Kidney (tissue), 14 donors: Measurements from ENCODE around the gene CNPY1. TPM values are rescaled to one million over a fixed set of nuclear protein-coding genes. Genes with fewer than 3 reads are reported as not detected.

ENCODE experiments used
- DNase-seq, 5 donors: peaks; one replicate each; pipeline ENCODE4 v3.0.0-alpha.2; 2013 to 2020
- FAIRE-seq: peaks from 2 replicates; lab custom pipeline; 2012; peaks lifted over from hg19 to GRCh38; lab: Jason Lieb, UNC
- H3K27ac ChIP-seq, 2 donors: one replicate each; pipeline ENCODE4 v1.7.0; 2013; ENCODE audit warnings: low read depth in 2 of 2, low read length in 2 of 2, inconsistent platforms in 1 of 2
- H3K27me3 ChIP-seq: one replicate; pipeline ENCODE4 v1.7.1; 2013; ENCODE audit warnings: low read length, inconsistent platforms; ENCODE audit not compliant: control insufficient read depth, insufficient read depth
- H3K36me3 ChIP-seq, 3 donors: one replicate each; pipeline versions ENCODE4 v1.7.0 to v1.7.1; 2013; ENCODE audit warnings: low read length in 3 of 3, control low read depth in 1 of 3, inconsistent platforms in 1 of 3; ENCODE audit not compliant: insufficient read depth in 3 of 3, control insufficient read depth in 2 of 3
- H3K4me1 ChIP-seq, 3 donors: one replicate each; pipeline versions ENCODE4 v1.7.0 to v1.7.1; 2013; ENCODE audit warnings: low read length in 3 of 3, inconsistent platforms in 1 of 3, low read depth in 1 of 3; ENCODE audit not compliant: control insufficient read depth in 2 of 3, insufficient read depth in 2 of 3
- H3K4me3 ChIP-seq, 3 donors: one replicate each; pipeline versions ENCODE4 v1.7.0 to v1.8.1; 2013; ENCODE audit warnings: low read length in 3 of 3, control low read depth in 1 of 3, inconsistent platforms in 1 of 3
- H3K9ac ChIP-seq, 3 donors: one replicate each; pipeline versions ENCODE4 v1.7.0 to v1.7.1; 2013; ENCODE audit warnings: low read length in 3 of 3, control low read depth in 1 of 3, inconsistent platforms in 1 of 3
- H3K9me3 ChIP-seq, 3 donors: one replicate each; pipeline versions ENCODE4 v1.7.0 to v1.7.1; 2013; ENCODE audit warnings: low read length in 3 of 3, control low read depth in 1 of 3, inconsistent platforms in 1 of 3; ENCODE audit not compliant: control insufficient read depth in 2 of 3, insufficient read depth in 1 of 3
- CTCF ChIP-seq: IDR thresholded peaks from 3 replicates; pipeline ENCODE4 v1.5.1; 2012; ENCODE audit warnings: mild to moderate bottlenecking, moderate library complexity, borderline replicate concordance; ENCODE audit not compliant: insufficient read depth; ENCODE audit errors: extremely low read depth
- intact Hi-C: fragments of 100-400 bp; cut with DNase I; formaldehyde crosslinking; loops from one replicate; pipeline ENCODE4 v1.11.1; 2022
- polyA plus RNA-seq: library from polyadenylated mRNA; stranded (reverse); fragments of 350-450 nt; fragmentation: Illumina TruSeq; extraction: RNeasy Lipid Tissue Mini Kit (QIAGEN cat#74804); gene quantifications from one replicate; pipeline ENCODE4 v1.2.3, GENCODE V29; 2014; ENCODE audit warnings: low read depth, low replicate concordance; ENCODE audit not compliant: insufficient read depth
- total RNA-seq: library from RNA; stranded (reverse); fragmentation: NEBNext Ultra II Directional; extraction: Animal tissue kit (Norgen Biotek cat#: 25700); gene quantifications from one replicate; pipeline ENCODE4 v1.2.1, GENCODE V29; 2021
- donor health status: control.
- donor health status: control.
- donor health status: control.
- donor health status: control.
- donor health status: control.
- donor health status: DM: yes; HTN: yes; CAD: no.
- donor health status: Normal renal cell carcinoma (clear cell type).

Gene CNPY1
- total and polyA plus RNA-seq, 2 donors from 2014 or later: not detected

- FAIRE-seq (no peak), DNase-seq (no peak)
- TF ChIP-seq CTCF: no peak
- no peaks in the 10 kb centered on the region for H3K4me1 ChIP-seq
- intact Hi-C loops: no loop called here
- no peaks in the 10 kb centered on the region for H3K36me3 ChIP-seq
- no peak overlapping the region for H3K9ac ChIP-seq
- H3K27ac ChIP-seq: no peak overlapping the region
- H3K9me3 ChIP-seq: peaks cover 0 to 4% (median 0%) of the 10 kb centered on the region in 3 donors
- H3K27me3 ChIP-seq: no peaks in the 10 kb centered on the region
- H3K4me3 ChIP-seq: no peak overlapping the region
These were observed 7.5 kb upstream of the CNPY1 start for GRCh38 chr7:155553871-155554270.

DNA sequence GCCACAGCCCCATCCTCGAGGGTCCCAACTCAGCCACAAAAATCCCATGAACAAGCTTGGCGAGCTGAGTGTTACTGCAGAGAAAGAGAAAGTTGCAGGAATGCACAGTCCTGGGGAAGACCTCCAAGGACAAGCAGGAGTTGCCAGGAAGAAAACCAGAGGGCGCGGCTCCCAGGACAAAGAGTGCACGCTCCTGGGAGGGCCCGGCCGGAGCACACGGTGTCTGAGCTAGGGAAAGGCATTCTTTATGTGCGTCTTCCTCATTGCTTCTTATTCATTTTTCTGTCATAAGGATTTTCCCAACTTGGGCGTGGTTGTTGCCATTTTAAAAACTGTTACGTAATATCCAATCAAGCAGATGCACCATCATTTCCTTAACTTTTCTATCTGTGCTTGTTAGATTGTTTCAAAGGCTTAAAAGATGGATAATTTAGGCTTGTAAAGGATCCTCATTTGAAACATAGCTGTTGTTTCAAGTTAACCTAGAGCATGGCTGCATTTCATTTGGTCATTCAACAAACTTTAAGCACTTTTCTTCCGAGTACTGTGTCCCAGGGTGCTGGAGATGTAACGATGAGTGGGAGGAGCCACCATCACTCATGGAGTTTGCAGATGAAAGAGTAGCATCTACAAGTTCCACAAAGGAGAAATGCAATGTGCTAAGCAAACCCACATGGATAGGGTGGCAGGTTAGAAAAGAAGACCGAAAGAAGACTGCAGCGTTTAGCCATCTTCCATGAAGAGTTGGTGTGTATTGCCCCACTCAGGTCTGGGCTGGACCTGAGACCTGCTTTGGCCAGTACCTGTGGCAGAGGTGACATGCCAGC is 5.6 kb upstream of the CNPY1 start:
- Histone ChIP-seq H3K9ac (no peak overlapping the region), H3K36me3 (no peaks in the 10 kb centered on the region), H3K9me3 (peaks cover 0 to 4% (median 0%) of the 10 kb centered on the region in 3 donors), H3K27me3 (no peaks in the 10 kb centered on the region), H3K27ac (no peak overlapping the region), H3K4me1 (no peaks in the 10 kb centered on the region), H3K4me3 (no peak overlapping the region)
- intact Hi-C loops: no loop called here
- FAIRE-seq (no peak), DNase-seq (no peak)
- no peak for TF ChIP-seq CTCF

GRCh38 chr7:155550916-155551315 is 4.6 kb upstream of the CNPY1 start:
- no peak for TF ChIP-seq CTCF
- Histone ChIP-seq H3K9ac (no peak overlapping the region), H3K4me3 (no peak overlapping the region), H3K27me3 (no peaks in the 10 kb centered on the region), H3K27ac (no peak overlapping the region), H3K9me3 (peaks cover 0 to 4% (median 0%) of the 10 kb centered on the region in 3 donors), H3K36me3 (no peaks in the 10 kb centered on the region), H3K4me1 (no peaks in the 10 kb centered on the region)
- FAIRE-seq (no peak), DNase-seq (no peak)
- intact Hi-C loops: no loop called here
